SKM-1 treated with dmso at 0.1 percent for 144 hours (cell line): Measurements from ENCODE around the gene TAF1B.

Source experiments
- DNase-seq: peaks from one replicate; lab custom pipeline; 2025; ENCODE audit not compliant: unreplicated experiment; lab: John Stamatoyannopoulos, UW

Gene TAF1B

GRCh38 chr2:9807555-9808305 is 35.5 kb upstream of the TAF1B start:
- no peak for DNase-seq

GRCh38 chr2:9808334-9809063 is 34.8 kb upstream of the TAF1B start:
- DNase-seq: no peak

- DNase-seq: no peak
These were observed 34.3 kb upstream of the TAF1B start for GRCh38 chr2:9809064-9809356.

GRCh38 chr2:9809448-9810088 is 33.7 kb upstream of the TAF1B start:
- no peak for DNase-seq

- no peak for DNase-seq
These were observed 32.1 kb upstream of the TAF1B start for GRCh38 chr2:9811216-9811615.

GRCh38 chr2:9811679-9812511 is 31.4 kb upstream of the TAF1B start:
- DNase-seq: no peak

GRCh38 chr2:9812945-9813311 is 30.3 kb upstream of the TAF1B start:
- DNase-seq: no peak

- DNase-seq: peak; percentile 36
These were observed 29.8 kb upstream of the TAF1B start for GRCh38 chr2:9813312-9814128.

- DNase-seq: no peak
These were observed 29.0 kb upstream of the TAF1B start for GRCh38 chr2:9814129-9814868.

GRCh38 chr2:9815076-9815475 is 28.2 kb upstream of the TAF1B start:
- DNase-seq: no peak

- DNase-seq: no peak
These were observed 27.4 kb upstream of the TAF1B start for GRCh38 chr2:9815844-9816279.

GRCh38 chr2:9818097-9818496 is 25.2 kb upstream of the TAF1B start:
- no peak for DNase-seq

GRCh38 chr2:9819551-9819950 is 23.7 kb upstream of the TAF1B start:
- no peak for DNase-seq

- no peak for DNase-seq
These were observed 23.0 kb upstream of the TAF1B start for GRCh38 chr2:9820020-9820973.

GRCh38 chr2:9821805-9822445 is 21.3 kb upstream of the TAF1B start:
- DNase-seq: no peak

- DNase-seq: no peak
These were observed 18.8 kb upstream of the TAF1B start for GRCh38 chr2:9824441-9824840.

- DNase-seq: no peak
These were observed 18.1 kb upstream of the TAF1B start for GRCh38 chr2:9824956-9825720.

GRCh38 chr2:9826208-9826607 is 17.1 kb upstream of the TAF1B start:
- no peak for DNase-seq
